GM12878 (cell line): ENCODE data around the gene NFIX. TPM values are rescaled to one million over a fixed set of nuclear protein-coding genes. Genes with fewer than 3 reads are reported as not detected.

Experiments
- ATAC-seq: fragments of 200-7000 bp; cut with Tn5 transposase; 3 replicates; pipeline ENCODE4 v1.9.1; 2020; ENCODE audit warnings: mild to moderate bottlenecking, moderate library complexity
- BruUV-seq: library from RNA; stranded (reverse); fragments of 400-500 nt; replicated peaks from 2 replicates; lab custom pipeline; 2021; lab: Mats Ljungman, UMichigan
- CTCF ChIA-PET: fragments of 300-600 bp; sonication (Branson Sonifier 250); formaldehyde crosslinking; extraction: SDS; loops from one replicate; lab custom pipeline; 2021; ENCODE audit warnings: inconsistent platforms; lab: Yijun Ruan, JAX
- POLR2A ChIA-PET: fragments of 350-600 bp; formaldehyde crosslinking; extraction: SDS; loops from one replicate; lab custom pipeline; 2021; ENCODE audit warnings: inconsistent platforms; lab: Charles Lee
- RAD21 ChIA-PET: fragments of 300-600 bp; sonication (Branson Sonifier 250); formaldehyde crosslinking; loops from one replicate; lab custom pipeline; 2023; ENCODE audit warnings: antibody characterized with exemption; ENCODE audit not compliant: unreplicated experiment; lab: Charles Lee
- SMC1A ChIA-PET: fragments of 300-600 bp; sonication (Branson Sonifier 250); formaldehyde crosslinking; loops from one replicate; lab custom pipeline; 2023; ENCODE audit not compliant: unreplicated experiment, uncharacterized antibody; lab: Charles Lee
- DNase-seq: peaks from one replicate; pipeline ENCODE4 v3.0.0-alpha.2; 2011; ENCODE audit warnings: low read depth, low spot score
- FAIRE-seq: peaks from 3 replicates; lab custom pipeline; 2011; peaks lifted over from hg19 to GRCh38; lab: Jason Lieb, UNC
- H2AFZ ChIP-seq: 2 replicates; pipeline ENCODE4 v1.6.0; 2011; ENCODE audit warnings: low read depth, low read length, control low read depth; ENCODE audit not compliant: control insufficient read depth
- H3K27ac ChIP-seq: 2 replicates; pipeline ENCODE4 v1.5.1; 2011; ENCODE audit warnings: control low read depth; ENCODE audit not compliant: control insufficient read depth, insufficient read depth
- H3K27me3 ChIP-seq, 2 experiments: replicated peaks in 1 of 2; 2 replicates each; pipeline versions ENCODE4 v1.6.0 to v1.6.1; 2011; ENCODE audit warnings: low read length in 1 of 2; ENCODE audit not compliant: control insufficient read depth in 2 of 2, insufficient read depth in 2 of 2
- H3K36me3 ChIP-seq, 2 experiments: 2 replicates each; pipeline ENCODE4 v1.5.1; 2011; ENCODE audit warnings: low read length in 1 of 2; ENCODE audit not compliant: control insufficient read depth in 2 of 2, insufficient read depth in 2 of 2
- H3K4me1 ChIP-seq: 2 replicates; pipeline ENCODE4 v1.6.1; 2011; ENCODE audit warnings: mild to moderate bottlenecking, low read length, moderate library complexity, mixed read lengths; ENCODE audit not compliant: control insufficient read depth, insufficient read depth
- H3K4me2 ChIP-seq: 2 replicates; pipeline ENCODE4 v1.6.0; 2011; ENCODE audit warnings: control low read depth; ENCODE audit not compliant: control insufficient read depth, insufficient read depth
- H3K4me3 ChIP-seq: fragments of 200-600 bp; sonication (generic); 2 replicates; pipeline ENCODE4 v1.5.1; 2016
- H3K79me2 ChIP-seq: 2 replicates; pipeline ENCODE4 v1.6.0; 2011; ENCODE audit warnings: low read length; ENCODE audit not compliant: control insufficient read depth, insufficient read depth
- H3K9ac ChIP-seq: 2 replicates; pipeline ENCODE4 v1.8.0; 2011; ENCODE audit warnings: low read length, control low read depth, mixed read lengths; ENCODE audit not compliant: control insufficient read depth, insufficient read depth
- H3K9me3 ChIP-seq: replicated peaks from 3 replicates; pipeline ENCODE4 v1.5.1; 2011; ENCODE audit warnings: mild to moderate bottlenecking, low read length; ENCODE audit not compliant: control insufficient read depth, insufficient read depth
- H4K20me1 ChIP-seq: 2 replicates; pipeline ENCODE4 v1.6.0; 2011; ENCODE audit not compliant: control insufficient read depth, insufficient read depth
- CBFB ChIP-seq: IDR thresholded peaks from 2 replicates; pipeline ENCODE4 v1.6.1; 2016; ENCODE audit warnings: antibody characterized with exemption, low read depth
- CHD4 ChIP-seq: fragments of 200-600 bp; sonication (generic); IDR thresholded peaks from 2 replicates; pipeline ENCODE4 v1.6.1; 2016; ENCODE audit warnings: mild to moderate bottlenecking
- CREM ChIP-seq: IDR thresholded peaks from 2 replicates; pipeline ENCODE4 v1.6.1; 2014; ENCODE audit warnings: antibody characterized with exemption, low read depth
- DPF2 ChIP-seq: fragments of 450-650 bp; IDR thresholded peaks from 2 replicates; pipeline ENCODE4 v1.6.1; 2017; ENCODE audit warnings: mild to moderate bottlenecking
- ETV6 ChIP-seq, 2 experiments: fragments of 450-650 bp in 1 of 2; IDR thresholded peaks in 1 of 2; conservative IDR thresholded peaks in 1 of 2; 2 replicates each; pipeline ENCODE4 v1.6.1; 2014; ENCODE audit warnings: antibody characterized with exemption in 1 of 2, borderline replicate concordance in 1 of 2, low read depth in 1 of 2, mild to moderate bottlenecking in 1 of 2, moderate library complexity in 1 of 2
- MXI1 ChIP-seq: fragments of 150-350 bp; IDR thresholded peaks from 2 replicates; pipeline ENCODE4 v1.6.1; 2011; ENCODE audit warnings: low read depth, mild to moderate bottlenecking, inconsistent platforms, low read length, improper control_type of control experiment
- RFX5 ChIP-seq: IDR thresholded peaks from 2 replicates; pipeline ENCODE4 v1.6.1; 2011; ENCODE audit warnings: low read depth, low read length, improper control_type of control experiment
- SIN3A ChIP-seq: IDR thresholded peaks from 2 replicates; pipeline ENCODE4 v1.6.1; 2012; ENCODE audit warnings: low read depth, low read length, improper control_type of control experiment
- WGBS: methylation state at CpG from one replicate; pipeline ENCODE4 v1.1.6; 2016; ENCODE audit warnings: low lambda C conversion rate; ENCODE audit not compliant: insufficient replicate concordance, insufficient coverage; ENCODE audit errors: missing lambda C conversion rate; 5-methylcytosine and 5-hydroxymethylcytosine counted together
- in situ Hi-C: fragments of 300-500 bp; cut with MboI; formaldehyde crosslinking; loops from 9 replicates; pipeline ENCODE4 v1.14.3; 2018; ENCODE audit warnings: mixed read lengths
- intact Hi-C: fragments of 100-400 bp; cut with micrococcal nuclease; formaldehyde crosslinking; loops from one replicate; pipeline ENCODE4 v1.14.2; 2022; ENCODE audit not compliant: unreplicated experiment
- polyA plus RNA-seq, 11 experiments: library from polyadenylated mRNA; depleted of rRNA in 4 of 11; unstranded in 6 of 11; stranded (reverse) in 5 of 11; fragments of >200 nt; fragmentation: Nextera tagmentation in 4 of 11; fragmentation: Illumina TruSeq in 1 of 11; extraction: Ambion mirVana in 4 of 11; extraction: Trizol in 1 of 11; gene quantifications; 1 replicate in 1 of 11; 2 replicates in 10 of 11; pipeline versions ENCODE4 v1.2.1 to v1.2.3, GENCODE V29; 2011 to 2016; ENCODE audit warnings: inconsistent platforms in 2 of 11, missing spikeins in 2 of 11, low read depth in 1 of 11
- total RNA-seq, 4 experiments: library from RNA; depleted of rRNA in 3 of 4; stranded (reverse); fragments of >200 nt in 3 of 4; fragmentation: Illumina TruSeq in 1 of 4; extraction: Trizol in 1 of 4; gene quantifications; 2 replicates each; pipeline versions ENCODE4 v1.2.1 to v1.2.3, GENCODE V29; 2013 to 2021
- TF ChIP-seq, protein P1 (sequence below): IDR thresholded peaks from 2 replicates; pipeline ENCODE4 v1.6.1; 2011; ENCODE audit warnings: mild to moderate bottlenecking, low read depth, low read length, moderate library complexity; ENCODE audit not compliant: insufficient replicate concordance
- TF ChIP-seq, protein P2 (sequence below): IDR thresholded peaks from 2 replicates; pipeline ENCODE4 v1.6.1; 2011; ENCODE audit warnings: borderline replicate concordance, low read depth, mild to moderate bottlenecking, moderate library complexity, low read length; ENCODE audit not compliant: insufficient read depth, poor library complexity, severe bottlenecking

The NFIX gene
- total and polyA plus RNA-seq, 10 of the 15 experiments (the other 5 are each of a cell fraction or from before 2014, with no cell fraction given): 0.02 to 2.2 (median 0.28) TPM

DNA sequence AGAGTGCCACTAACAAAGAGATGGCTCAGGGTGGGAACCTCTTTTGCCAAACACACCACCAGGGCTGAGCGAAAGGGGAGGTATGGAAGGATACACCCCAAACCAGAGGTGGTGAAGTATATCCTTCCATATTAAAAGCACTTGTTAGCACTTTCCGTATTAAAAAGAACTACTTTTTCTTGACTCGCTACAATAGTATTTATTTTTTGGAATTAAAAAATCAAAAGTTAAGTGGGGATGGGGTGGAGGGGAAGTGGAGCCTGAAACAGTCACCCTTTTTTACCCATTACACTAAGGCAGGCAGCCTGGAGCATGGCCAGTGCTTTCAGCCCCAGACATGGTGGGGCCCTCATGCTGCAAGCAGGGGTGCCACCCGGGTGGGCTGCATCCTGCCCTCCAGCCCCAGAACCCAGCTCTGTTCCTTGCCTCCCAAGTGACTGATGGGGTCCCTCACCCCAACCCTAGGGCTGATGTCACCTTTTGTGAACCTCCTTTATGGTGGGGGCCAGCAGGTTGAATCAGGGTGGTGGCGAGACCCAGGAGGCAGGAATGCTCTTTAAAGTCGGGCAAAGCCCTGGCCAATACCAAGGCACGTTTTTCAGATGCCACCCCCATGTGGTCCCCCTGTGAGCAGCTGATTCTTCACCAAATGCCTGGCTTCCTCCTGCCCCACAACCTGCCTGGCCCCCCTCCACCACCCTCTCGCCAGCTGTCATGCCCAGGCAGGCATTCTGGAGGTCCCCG is 76.3 kb downstream of the NFIX start (continued):
- TF ChIP-seq CREM: no peak
- TF ChIP-seq MXI1: no peak
- TF ChIP-seq, all 136 proteins: peak for 0

DNA sequence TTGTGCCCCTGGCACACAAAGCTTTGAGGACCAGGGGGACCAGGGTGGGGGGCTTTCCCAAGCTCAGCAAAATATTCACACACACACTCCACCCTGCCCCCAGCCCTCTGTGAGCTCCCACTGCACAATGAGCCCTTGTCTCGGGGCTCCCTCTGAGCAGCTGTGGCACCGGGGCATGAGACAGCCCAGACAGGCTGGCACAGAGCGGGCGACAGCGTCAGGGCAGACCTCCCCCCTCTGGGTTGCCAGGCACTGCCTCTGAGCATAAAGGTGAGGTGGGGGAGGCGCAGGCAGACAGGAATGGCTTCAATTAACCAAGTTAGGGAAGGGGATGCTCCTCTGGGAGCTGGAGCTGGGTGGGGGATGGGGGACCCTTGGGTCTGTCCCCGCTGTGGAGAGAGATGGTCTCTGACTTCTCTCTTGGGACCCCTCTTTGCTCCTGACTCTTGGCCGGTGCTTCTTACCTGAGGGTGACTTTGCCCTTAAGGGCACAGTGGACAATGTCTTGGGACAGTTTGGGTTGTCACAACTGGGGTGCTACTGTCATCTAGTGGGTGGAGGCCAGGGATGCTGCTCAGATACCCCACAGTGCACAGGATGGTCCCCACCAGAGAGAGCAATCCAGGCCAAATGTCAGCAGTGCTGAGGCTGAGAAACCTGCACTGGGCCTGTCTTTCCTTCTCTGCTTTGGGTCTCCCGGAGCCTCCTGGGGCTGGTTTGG is 77.1 kb downstream of the NFIX start:
- peaks cover 0 to 1% of the 10 kb centered on the region in 2 experiments for H3K27me3 ChIP-seq
- ChIA-PET SMC1A (no interaction called here), POLR2A (no interaction called here), RAD21 (no interaction called here), CTCF (interaction anchor here (1.2 kb wide), 1 partner anchor 22 kb away, joined by 5 read pairs; no protein-coding TSS in a partner anchor)
- H4K20me1 ChIP-seq: no peaks in the 10 kb centered on the region
- BruUV-seq: no TSS peak
- H3K4me2 ChIP-seq: no peak overlapping the region
- no peak overlapping the region for H3K9ac ChIP-seq
- no peak overlapping the region for H3K4me3 ChIP-seq
- FAIRE-seq: no peak
- no peak for DNase-seq
- no peak for ATAC-seq
- intact Hi-C loops (no loop called here), in situ Hi-C loops (no loop called here)
- H3K27ac ChIP-seq: no peak overlapping the region
- no peaks in the 10 kb centered on the region for H3K4me1 ChIP-seq
- WGBS: 42% methylated on average over 9 of the region's 9 CpGs
- H3K9me3 ChIP-seq: no peaks in the 10 kb centered on the region
- TF ChIP-seq, protein P1, sequence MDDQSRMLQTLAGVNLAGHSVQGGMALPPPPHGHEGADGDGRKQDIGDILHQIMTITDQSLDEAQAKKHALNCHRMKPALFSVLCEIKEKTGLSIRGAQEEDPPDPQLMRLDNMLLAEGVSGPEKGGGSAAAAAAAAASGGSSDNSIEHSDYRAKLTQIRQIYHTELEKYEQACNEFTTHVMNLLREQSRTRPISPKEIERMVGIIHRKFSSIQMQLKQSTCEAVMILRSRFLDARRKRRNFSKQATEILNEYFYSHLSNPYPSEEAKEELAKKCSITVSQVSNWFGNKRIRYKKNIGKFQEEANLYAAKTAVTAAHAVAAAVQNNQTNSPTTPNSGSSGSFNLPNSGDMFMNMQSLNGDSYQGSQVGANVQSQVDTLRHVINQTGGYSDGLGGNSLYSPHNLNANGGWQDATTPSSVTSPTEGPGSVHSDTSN: no peak
- TF ChIP-seq DPF2 (no peak), SIN3A (no peak), CBFB (no peak), CHD4 (no peak), RFX5 (no peak), ETV6 (conservative IDR thresholded peaks at IDR 0.05 in 1 of 2, IDR thresholded peaks at IDR 0.05 in 1 of 2; ENCODE audit: borderline replicate concordance in 1 of 2, low read depth in 1 of 2) (no peak)
- TF ChIP-seq, protein P2, sequence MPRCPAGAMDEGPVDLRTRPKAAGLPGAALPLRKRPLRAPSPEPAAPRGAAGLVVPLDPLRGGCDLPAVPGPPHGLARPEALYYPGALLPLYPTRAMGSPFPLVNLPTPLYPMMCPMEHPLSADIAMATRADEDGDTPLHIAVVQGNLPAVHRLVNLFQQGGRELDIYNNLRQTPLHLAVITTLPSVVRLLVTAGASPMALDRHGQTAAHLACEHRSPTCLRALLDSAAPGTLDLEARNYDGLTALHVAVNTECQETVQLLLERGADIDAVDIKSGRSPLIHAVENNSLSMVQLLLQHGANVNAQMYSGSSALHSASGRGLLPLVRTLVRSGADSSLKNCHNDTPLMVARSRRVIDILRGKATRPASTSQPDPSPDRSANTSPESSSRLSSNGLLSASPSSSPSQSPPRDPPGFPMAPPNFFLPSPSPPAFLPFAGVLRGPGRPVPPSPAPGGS: no peak
- H3K79me2 ChIP-seq: no peaks in the 10 kb centered on the region
- no peaks in the 10 kb centered on the region for H3K36me3 ChIP-seq
- H2AFZ ChIP-seq: no peak overlapping the region
